Body of pancreas (tissue), 4 donors: Measurements from ENCODE around the gene IFT57.

Experiments used
- CTCF ChIP-seq, 7 experiments: fragments of 450-650 bp in 4 of 7; fragments of 200-600 bp in 3 of 7; sonication (generic) in 3 of 7; IDR thresholded peaks; one replicate each; pipeline ENCODE4 v1.5.1; 2016 to 2019; ENCODE audit warnings: antibody characterized with exemption in 7 of 7
- POLR2A ChIP-seq, 3 donors: fragments of 450-650 bp; IDR thresholded peaks; one replicate each; pipeline ENCODE4 v1.6.1; 2016; ENCODE audit warnings: antibody characterized with exemption in 3 of 3, mild to moderate bottlenecking in 2 of 3

- no peak for TF ChIP-seq CTCF (IDR thresholded peaks at IDR 0.05)
- TF ChIP-seq POLR2A (IDR thresholded peaks at IDR 0.05) = no peak
These were observed 31.9 kb downstream of the IFT57 start for GRCh38 chr3:108190346-108190745.
